GM10847 (cell line): ENCODE data around the gene SLC22A23.

Experiments
- POLR2A ChIP-seq: IDR thresholded peaks from 2 replicates; pipeline ENCODE4 v1.6.1; 2011; ENCODE audit not compliant: insufficient read length; ENCODE audit errors: extremely low read depth

SLC22A23 gene

GRCh38 chr6:3290931-3291211, 166.0 kb downstream of the SLC22A23 start:
- no peak for TF ChIP-seq POLR2A

DNA sequence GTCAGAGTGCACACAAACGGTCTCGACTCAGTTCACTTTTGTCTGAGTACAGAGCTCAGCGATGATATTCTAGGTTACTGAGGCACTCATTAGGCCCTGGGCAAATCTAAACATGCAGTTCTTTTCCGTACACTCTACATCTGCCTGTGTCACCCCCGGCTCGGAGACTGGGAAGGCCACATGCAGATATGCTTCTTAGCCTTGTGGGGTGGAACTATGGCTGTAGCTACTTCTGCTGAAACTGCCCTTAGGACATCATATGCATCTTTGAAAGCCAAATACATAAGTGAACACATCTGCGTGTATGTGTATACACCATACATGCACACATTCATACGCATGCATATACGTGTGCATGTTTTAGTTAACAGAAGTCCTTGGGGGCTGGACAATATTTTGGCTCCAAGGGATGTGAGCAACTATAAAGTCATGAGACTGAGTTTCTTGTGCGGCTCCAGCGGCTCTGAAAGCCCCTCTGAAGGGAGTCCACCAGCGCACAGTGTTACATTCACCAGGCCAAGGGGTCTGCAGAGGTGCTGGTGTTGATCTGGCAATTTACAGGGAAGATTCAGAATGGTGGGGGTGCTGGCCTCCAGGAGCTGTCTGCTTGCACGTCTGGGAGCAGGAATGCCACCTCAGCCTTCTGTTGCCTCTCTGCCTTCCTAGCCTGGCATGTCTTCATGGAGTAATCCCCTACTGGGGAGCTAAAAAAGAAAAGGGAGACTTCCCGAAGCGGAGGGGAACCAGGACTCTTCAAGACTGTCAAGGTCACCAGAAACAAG, 166.5 kb downstream of the SLC22A23 start:
- no peak for TF ChIP-seq POLR2A

DNA sequence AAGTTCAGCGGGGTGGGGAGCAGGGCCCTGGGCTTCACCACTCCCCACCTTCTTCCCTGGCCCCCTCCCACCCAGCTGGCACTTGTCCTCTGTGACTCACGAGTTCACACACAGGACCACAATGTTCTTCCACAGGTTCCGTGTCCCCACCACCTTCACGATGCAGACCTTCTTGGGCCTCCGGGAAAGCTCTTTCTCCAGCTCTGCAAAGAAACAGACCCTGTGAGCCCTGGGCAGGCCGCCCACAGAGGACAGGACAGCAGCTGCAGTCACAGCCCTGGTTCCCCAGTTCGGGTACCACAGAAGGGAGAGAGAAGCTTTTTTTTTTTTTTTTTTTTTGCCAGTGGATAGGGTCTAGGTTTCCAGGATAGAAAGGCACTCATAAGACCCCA, 167.2 kb downstream of the SLC22A23 start:
- no peak for TF ChIP-seq POLR2A

- TF ChIP-seq POLR2A, result no peak
Measured at GRCh38 chr6:3288711-3289663, 167.9 kb downstream of the SLC22A23 start.

DNA sequence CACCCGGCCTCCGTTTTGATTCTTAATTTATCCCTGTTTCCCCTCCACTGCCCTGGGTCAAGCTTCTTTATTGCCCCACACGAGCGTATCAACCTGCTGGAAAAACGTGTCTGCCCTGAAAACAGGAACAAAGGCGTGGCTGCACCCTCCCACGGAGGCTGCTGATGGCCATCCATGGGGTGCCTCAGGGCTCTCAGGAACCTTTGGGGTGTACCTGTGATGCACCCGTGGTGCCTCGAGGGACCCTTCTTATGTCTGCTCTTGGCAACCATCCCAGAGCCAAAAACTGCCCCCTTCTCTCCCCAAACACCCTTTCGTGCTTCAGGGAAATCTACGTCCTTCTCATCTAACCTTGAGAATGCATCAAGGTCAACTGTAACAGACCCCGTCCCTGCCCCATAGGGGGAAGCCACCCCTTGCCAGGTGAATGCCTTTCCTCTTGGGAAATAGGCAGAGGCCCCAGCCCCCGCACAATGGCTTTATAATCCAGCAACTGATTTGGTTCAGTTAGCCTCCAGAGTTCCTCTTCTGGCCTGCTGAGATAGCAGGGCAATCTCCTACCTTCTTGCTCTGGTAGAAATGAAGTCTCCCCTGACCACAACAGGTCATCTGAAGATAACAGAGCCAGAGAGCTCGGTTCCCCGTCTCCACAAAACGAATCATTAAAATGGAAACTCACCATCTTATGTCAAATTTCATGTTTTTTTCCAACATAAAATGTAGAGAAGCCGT, 168.7 kb downstream of the SLC22A23 start:
- no peak for TF ChIP-seq POLR2A

DNA sequence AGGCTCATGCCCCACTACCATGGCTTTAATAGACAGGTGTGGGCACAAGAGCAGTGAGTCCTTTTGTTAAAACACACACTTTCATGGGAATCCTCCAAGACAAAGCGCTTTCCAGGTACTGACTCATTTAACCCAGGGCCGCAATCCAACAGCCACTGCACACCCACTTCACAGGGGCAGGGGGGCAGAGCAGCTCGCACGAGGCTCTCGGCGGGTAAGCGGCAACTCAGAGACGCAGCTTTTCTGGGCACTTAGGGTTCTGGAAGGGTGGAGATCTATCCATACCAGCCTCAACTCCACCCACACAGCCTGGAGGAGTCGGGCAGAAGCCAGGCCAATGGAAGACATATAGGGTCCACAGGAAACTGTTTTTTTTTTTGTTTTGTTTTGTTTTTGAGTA, 169.5 kb downstream of the SLC22A23 start:
- TF ChIP-seq POLR2A, result no peak

- TF ChIP-seq POLR2A, result no peak
Measured at GRCh38 chr6:3286641-3287171, 170.1 kb downstream of the SLC22A23 start.

DNA sequence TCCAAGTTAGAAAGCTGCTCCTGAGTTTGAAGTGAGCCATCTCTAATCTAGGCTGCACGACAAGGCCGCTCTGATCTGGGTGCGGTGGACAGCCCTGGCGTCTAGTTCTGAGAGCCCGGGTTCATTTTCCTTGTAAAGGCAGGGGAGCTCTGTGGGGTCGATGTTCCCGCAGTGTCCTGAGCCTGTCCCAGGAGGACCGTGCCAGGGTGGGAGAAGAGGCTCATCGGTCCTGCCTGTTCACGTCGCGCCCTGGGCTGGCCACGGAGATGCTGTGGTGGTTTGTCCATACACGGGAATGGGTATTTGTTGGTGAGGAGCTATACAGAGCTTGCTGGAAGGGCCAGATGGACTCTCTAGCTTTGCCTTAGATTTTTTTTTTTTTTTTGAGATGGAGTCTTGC, 171.1 kb downstream of the SLC22A23 start:
- no peak for TF ChIP-seq POLR2A

- TF ChIP-seq POLR2A, result no peak
Measured at GRCh38 chr6:3285049-3285639, 171.7 kb downstream of the SLC22A23 start.

DNA sequence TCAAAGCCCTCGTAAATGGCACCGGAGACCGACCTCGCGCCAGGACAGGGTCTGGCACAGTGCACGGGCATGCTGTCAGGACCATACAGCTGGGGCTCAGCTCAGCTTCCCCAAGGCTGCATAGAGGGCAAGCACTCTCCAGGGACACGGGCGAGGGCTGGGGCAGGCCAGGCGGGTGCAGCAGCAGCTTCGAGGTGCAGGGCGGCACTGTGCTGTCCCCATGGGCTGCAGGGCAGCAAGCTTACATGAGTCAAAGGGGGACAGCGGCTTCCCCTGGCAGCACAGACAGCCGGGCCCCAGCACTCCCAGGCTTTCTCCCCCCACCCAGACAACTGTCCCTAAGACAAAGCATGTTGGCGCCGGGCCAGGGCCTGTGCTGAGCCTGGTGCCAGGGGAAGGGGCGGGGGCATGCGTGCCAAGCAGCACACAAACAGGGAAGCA, 172.4 kb downstream of the SLC22A23 start:
- no peak for TF ChIP-seq POLR2A

DNA sequence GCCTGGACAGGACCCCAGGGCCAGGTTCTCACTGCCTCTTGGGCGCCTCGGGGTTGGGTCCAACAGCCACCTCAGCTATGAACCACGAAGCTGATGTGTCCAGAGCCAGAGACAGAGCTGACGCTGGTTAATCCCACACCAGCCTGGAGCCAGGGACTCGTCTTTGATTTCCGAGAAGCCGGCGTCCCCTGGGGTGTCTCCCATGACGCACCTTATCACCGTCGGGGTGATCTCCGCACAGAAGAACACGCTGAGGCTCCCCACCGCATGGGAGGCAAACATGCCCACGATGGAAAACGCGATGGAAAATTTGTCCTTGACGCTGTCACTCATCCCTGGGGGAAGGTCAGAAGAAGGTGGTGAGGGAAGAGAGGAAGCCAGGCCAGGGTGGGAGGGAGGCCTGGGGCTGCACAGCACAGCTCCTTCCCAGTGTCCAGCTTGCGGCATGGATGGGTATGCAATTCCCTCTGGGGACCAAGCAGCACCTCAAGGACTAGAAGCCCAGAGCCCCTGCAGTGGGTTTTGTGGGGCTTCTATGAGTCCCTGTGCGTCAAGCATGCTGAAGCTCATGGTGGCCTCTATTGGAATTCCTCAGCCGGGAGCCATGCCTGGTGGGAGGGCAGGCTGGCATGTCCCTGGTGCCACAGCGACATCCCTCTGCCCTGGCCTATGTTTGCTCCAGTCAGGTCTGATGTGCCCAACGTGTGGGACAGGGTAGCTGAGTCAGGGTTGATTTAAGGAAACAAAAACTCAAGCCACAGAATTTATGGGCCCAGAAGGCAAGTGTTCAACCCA, 173.0 kb downstream of the SLC22A23 start:
- no peak for TF ChIP-seq POLR2A

DNA sequence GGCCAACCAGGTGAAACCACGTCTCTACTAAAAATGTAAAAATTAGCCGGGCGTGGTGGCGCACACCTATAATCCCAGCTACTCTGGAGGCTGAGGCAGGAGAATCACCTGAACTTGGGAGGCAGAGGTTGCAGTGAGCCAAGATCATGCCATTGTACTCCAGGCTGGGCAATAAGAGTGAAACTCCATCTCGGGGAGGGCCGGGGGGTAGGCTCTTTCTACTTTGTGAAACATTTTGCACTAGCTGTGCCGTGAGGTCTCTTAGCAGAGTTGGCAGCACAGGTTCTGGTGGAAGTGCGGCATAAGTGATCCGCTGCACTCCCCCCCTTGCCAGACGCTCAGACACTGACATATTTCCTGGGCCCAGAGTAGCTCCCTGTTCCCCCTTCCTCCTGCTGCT, 173.6 kb downstream of the SLC22A23 start:
- no peak for TF ChIP-seq POLR2A

GRCh38 chr6:3282476-3283236, 174.2 kb downstream of the SLC22A23 start:
- TF ChIP-seq POLR2A, result no peak
